ENCODE measurements around the gene B3GNT7. TPM values are rescaled to one million over a fixed set of nuclear protein-coding genes. Genes with fewer than 3 reads are reported as not detected.
"Not testable (repeated sequence)": the region's sequence is repeated elsewhere in the genome, so short reads cannot be mapped to it uniquely, and the experiment has no call there.

Gene B3GNT7
- polyA plus RNA-seq, 6 donors from 2014 or later, result 0.35 to 2.3 (median 1.2) TPM

DNA sequence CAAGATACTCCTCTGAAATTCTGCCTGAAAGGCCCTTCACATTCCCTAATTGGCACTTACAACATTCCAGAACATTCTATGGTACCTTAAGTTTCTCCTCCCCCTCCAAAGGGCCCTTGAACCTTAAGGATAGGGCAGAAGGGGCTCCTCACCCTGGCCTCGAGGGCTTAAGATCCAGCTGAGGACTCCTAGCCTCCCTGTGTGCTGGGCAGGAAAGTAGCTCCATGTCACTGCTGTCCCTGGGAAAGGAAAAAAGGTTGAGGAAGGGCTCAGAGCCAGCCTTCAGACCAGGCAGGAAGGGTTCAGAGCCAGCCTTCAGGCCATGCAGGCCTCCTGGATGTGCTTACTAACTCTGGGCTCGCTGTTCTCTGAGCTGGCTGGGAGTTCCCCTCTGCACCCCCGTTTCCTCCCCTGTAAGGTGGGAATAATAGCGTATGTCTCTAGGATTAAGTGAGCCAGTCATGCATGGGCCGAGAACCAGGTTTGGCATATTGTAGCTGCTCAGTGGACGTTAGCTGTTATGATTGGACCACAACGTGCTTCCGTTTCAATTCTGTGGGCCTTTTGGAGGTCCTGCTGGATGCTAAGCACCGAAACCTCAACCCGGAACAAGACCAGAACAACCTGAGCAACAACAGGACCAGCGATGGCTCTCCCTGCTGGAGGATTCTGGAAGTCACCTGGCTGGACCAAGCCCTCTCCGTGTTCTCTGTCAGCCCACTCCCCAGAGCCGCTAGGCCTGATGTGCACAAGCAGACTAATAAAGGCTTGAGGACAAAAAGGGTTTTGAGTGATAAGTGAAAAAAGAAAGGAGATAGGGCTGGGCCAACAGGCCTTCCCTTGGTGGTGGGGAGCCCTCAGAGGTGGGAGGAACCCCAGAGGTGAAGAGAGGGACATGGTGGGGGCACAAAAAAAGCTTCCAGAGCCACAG lies 1.0 kb upstream of the B3GNT7 start:
- peaks cover 51 to 66% (median 63%) of the 10 kb centered on the region in 3 donors for H3K4me1 Mint-ChIP-seq
- peak overlapping the region; percentile 100 for H3K27ac Mint-ChIP-seq
- H3K4me3 Mint-ChIP-seq, result peak overlapping the region; percentile 91 to 99 (median 96)
- H3K9me3 Mint-ChIP-seq, result no peaks in the 10 kb centered on the region
- DNase-seq, result peak; percentile 59
- no peaks in the 10 kb centered on the region for H3K27me3 Mint-ChIP-seq
- H3K36me3 Mint-ChIP-seq, result no peaks in the 10 kb centered on the region
- peak; percentile 55 to 62 for ATAC-seq (ENCODE audit: low read depth in 2 of 2)

DNA sequence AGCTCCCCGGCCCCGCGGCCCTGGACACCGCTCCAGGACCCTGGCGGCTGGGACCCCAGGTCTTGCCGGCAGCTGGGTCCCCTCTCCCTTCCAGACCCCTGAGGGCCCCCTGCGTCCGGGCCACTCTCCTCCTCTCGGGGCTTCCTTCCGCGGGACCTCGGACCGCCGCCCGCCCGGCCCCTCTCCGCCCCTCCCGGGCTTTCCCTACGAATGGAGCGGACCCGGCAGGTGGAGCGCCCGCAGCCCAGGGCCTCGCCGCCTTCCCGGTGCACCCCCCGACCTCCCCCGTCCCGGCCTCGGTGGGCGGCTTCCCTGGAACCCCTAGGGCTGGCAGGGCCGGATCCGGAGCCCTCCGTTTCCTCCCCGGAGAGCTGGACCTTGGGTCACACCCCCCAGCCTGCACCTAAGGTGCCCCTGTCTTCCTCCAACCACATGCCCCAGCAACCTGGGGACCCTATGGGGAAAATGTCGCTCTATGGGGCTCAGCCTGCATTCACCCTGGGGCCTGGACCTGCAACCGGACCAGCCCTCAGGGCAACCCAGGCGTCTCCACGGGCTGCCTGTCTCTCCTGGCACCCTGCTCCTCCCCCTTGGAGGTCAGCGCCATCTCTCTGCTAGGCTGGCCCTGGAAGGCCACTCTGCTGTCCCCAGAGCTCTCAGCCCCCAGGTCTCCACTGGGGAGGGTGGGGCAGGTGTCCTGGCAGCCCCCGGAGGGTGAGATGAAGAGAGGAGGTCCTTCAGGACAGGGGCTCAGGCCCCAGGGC lies 730 bp downstream of the B3GNT7 start:
- H3K4me3 Mint-ChIP-seq, result peak overlapping the region; percentile 84 to 99 (median 88)
- peak overlapping the region in 5 of 6 donors; percentile 28 to 97 (median 90) for H3K27ac Mint-ChIP-seq
- ATAC-seq (ENCODE audit: low read depth in 2 of 2) (no peak), DNase-seq (peak; percentile 8)
- peaks cover 47 to 66% (median 55%) of the 10 kb centered on the region in 3 donors for H3K4me1 Mint-ChIP-seq
- no peaks in the 10 kb centered on the region for H3K36me3 Mint-ChIP-seq
- H3K27me3 Mint-ChIP-seq, result no peaks in the 10 kb centered on the region
- no peaks in the 10 kb centered on the region for H3K9me3 Mint-ChIP-seq

GRCh38 chr2:231397011-231397927 lies 1.8 kb downstream of the B3GNT7 start:
- H3K27ac Mint-ChIP-seq, result peak overlapping the region in 5 of 6 donors; percentile 19 to 97 (median 81)
- H3K9me3 Mint-ChIP-seq, result no peaks in the 10 kb centered on the region
- H3K36me3 Mint-ChIP-seq, result peaks cover 0 to 4% of the 10 kb centered on the region in 2 donors
- H3K4me1 Mint-ChIP-seq, result peaks cover 37 to 55% (median 44%) of the 10 kb centered on the region in 3 donors
- DNase-seq, result no peak
- H3K27me3 Mint-ChIP-seq, result no peaks in the 10 kb centered on the region
- H3K4me3 Mint-ChIP-seq, result peak overlapping the region; percentile 75 to 99 (median 88)
- no peak for ATAC-seq (ENCODE audit: low read depth in 2 of 2)

DNA sequence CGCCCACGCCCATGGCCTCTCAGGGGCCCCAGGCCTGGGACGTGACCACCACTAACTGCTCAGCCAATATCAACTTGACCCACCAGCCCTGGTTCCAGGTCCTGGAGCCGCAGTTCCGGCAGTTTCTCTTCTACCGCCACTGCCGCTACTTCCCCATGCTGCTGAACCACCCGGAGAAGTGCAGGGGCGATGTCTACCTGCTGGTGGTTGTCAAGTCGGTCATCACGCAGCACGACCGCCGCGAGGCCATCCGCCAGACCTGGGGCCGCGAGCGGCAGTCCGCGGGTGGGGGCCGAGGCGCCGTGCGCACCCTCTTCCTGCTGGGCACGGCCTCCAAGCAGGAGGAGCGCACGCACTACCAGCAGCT lies 2.4 kb downstream of the B3GNT7 start:
- Mint-ChIP-seq H3K36me3 (peaks cover 0 to 4% of the 10 kb centered on the region in 2 donors), H3K27me3 (no peaks in the 10 kb centered on the region), H3K9me3 (no peaks in the 10 kb centered on the region), H3K4me1 (peaks cover 31 to 49% (median 38%) of the 10 kb centered on the region in 3 donors), H3K27ac (peak overlapping the region in 2 of 6 donors; percentile 18 to 92), H3K4me3 (peak overlapping the region in 4 of 8 donors; percentile 5 to 99 (median 78))
- ATAC-seq (ENCODE audit: low read depth in 2 of 2) (no peak), DNase-seq (no peak)

DNA sequence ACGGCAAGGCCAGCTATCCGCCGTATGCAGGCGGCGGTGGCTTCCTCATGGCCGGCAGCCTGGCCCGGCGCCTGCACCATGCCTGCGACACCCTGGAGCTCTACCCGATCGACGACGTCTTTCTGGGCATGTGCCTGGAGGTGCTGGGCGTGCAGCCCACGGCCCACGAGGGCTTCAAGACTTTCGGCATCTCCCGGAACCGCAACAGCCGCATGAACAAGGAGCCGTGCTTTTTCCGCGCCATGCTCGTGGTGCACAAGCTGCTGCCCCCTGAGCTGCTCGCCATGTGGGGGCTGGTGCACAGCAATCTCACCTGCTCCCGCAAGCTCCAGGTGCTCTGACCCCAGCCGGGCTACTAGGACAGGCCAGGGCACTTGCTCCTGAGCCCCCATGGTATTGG lies 3.1 kb downstream of the B3GNT7 start:
- peaks cover 24 to 42% (median 31%) of the 10 kb centered on the region in 3 donors for H3K4me1 Mint-ChIP-seq
- ATAC-seq (ENCODE audit: low read depth in 2 of 2), result no peak
- DNase-seq, result no peak
- H3K4me3 Mint-ChIP-seq, result peak overlapping the region in 1 of 8 donors; percentile 41
- H3K27ac Mint-ChIP-seq, result no peak overlapping the region
- H3K9me3 Mint-ChIP-seq, result no peaks in the 10 kb centered on the region
- no peaks in the 10 kb centered on the region for H3K27me3 Mint-ChIP-seq
- H3K36me3 Mint-ChIP-seq, result peaks cover 0 to 4% of the 10 kb centered on the region in 2 donors

- H3K4me1 Mint-ChIP-seq, result peaks cover 19 to 36% (median 27%) of the 10 kb centered on the region in 3 donors
- peak overlapping the region in 2 of 6 donors; percentile 33 to 38 for H3K27ac Mint-ChIP-seq
- DNase-seq (no peak), ATAC-seq (ENCODE audit: low read depth in 2 of 2) (no peak)
- no peak overlapping the region for H3K4me3 Mint-ChIP-seq
- H3K27me3 Mint-ChIP-seq, result no peaks in the 10 kb centered on the region
- no peaks in the 10 kb centered on the region for H3K9me3 Mint-ChIP-seq
- peaks cover 0 to 4% of the 10 kb centered on the region in 2 donors for H3K36me3 Mint-ChIP-seq
Observed at GRCh38 chr2:231399046-231399852, 3.7 kb downstream of the B3GNT7 start.

DNA sequence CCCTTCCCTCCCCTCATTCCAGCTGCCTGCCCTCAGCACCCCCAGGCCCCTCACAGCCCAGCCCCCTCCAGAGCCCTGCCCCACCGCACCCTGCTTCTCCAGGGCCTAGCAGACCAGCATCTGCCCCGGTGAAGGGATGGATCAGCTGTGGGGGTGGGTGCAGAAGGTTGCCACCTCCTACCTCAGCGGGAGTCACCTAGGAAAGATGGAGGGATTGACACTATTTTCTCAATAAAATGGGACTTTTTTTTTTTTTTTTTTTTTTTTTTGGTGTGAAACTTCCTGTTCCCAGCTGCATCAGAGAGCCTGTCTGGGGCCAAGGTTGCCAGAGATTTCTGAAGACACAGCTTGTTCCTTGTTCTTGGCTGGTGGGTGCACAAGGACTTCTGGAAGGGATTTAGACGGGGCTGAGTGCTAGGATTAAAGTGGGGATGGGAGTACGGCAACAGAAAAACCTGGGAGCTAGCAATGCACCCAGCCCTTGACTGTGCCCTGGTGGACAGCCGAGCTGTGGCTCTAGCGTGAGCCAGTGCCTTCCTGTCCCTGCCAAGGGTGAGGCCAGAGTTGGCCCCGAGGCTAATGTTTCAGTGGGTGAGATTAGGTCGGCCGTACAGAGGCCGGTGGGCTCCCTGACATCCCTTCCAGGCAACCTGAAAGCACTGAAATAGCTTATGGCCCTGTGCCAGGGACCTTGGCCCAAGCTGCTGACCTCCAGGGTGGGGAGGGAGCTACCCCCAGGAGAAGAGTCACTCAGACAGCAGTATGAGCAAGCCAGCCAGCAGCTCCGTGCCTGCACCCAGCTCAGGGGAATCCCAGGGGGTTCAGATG lies 4.6 kb downstream of the B3GNT7 start:
- no peaks in the 10 kb centered on the region for H3K27me3 Mint-ChIP-seq
- peak overlapping the region in 4 of 6 donors; percentile 38 to 94 (median 44) for H3K27ac Mint-ChIP-seq
- no peaks in the 10 kb centered on the region for H3K9me3 Mint-ChIP-seq
- ATAC-seq (ENCODE audit: low read depth in 2 of 2) (no peak), DNase-seq (no peak)
- peaks cover 13 to 29% (median 21%) of the 10 kb centered on the region in 3 donors for H3K4me1 Mint-ChIP-seq
- H3K4me3 Mint-ChIP-seq, result no peak overlapping the region
- H3K36me3 Mint-ChIP-seq, result peaks cover 0 to 4% of the 10 kb centered on the region in 2 donors

- not testable (repeated sequence) for H3K4me3 Mint-ChIP-seq; H3K9me3 Mint-ChIP-seq; H3K36me3 Mint-ChIP-seq; H3K27me3 Mint-ChIP-seq; DNase-seq; H3K27ac Mint-ChIP-seq; ATAC-seq (ENCODE audit: low read depth in 2 of 2)
- H3K4me1 Mint-ChIP-seq, result peaks cover 18 to 33% (median 27%) of the 10 kb centered on the region in 3 donors
Observed at GRCh38 chr2:231400681-231401080, 5.2 kb downstream of the B3GNT7 start.

DNA sequence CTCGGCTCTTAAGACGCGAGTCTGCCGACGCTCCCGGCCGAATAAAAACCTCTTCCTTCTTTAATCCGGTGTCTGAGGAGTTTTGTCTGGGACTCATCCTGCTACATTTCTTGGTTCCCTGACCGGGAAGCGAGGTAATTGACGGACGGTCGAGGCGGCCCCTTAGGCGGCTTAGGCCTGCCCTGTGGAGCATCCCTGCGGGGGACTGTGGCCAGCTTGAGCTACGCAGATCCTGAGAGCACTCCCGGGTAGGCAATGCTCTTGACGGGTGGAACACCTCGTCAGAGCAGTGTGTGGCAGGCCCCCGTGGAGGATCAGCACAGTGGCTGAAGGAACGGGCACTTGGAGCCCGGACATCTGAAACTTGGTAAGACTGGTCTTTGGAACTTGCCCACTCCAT lies 5.6 kb downstream of the B3GNT7 start:
- not testable (repeated sequence) for H3K9me3 Mint-ChIP-seq, H3K4me3 Mint-ChIP-seq, H3K27ac Mint-ChIP-seq

DNA sequence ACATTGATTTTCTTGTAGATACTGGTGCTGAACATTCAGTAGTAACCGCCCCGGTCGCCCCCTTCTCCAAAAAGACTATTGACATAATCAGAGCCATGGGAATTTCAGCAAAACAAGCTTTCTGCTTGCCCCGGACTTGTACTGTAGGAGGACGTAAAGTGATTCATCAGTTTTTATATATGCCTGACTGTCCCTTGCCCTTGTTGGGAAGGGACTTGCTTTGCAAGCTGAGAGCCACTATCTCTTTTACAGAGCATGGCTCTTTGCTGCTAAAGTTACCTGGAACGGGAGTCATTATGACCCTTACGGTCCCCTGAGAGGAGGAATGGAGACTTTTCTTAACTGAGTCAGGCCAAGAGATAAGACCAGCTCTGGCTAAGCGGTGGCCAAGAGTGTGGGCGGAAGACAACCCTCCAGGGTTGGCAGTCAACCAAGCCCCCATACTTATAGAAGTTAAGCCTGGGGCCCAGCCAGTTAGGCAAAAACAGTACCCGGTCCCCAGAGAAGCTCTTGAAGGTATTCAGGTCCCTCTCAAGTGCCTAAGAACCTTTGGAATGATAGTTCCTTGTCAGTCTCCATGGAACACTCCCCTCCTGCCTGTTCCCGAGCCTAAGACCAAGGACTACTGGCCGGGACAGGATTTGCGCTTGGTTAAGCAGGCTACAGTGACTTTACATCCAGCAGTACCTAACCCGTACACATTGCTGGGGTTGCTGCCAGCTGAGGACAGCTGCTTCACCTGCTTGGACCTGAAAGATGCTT lies 8.1 kb downstream of the B3GNT7 start:
- H3K36me3 Mint-ChIP-seq; ATAC-seq (ENCODE audit: low read depth in 2 of 2); DNase-seq; H3K9me3 Mint-ChIP-seq; H3K27me3 Mint-ChIP-seq: not testable (repeated sequence)
- peak overlapping the region in 2 of 6 donors; percentile 42 to 67 for H3K27ac Mint-ChIP-seq
- peaks cover 8 to 24% (median 20%) of the 10 kb centered on the region in 3 donors for H3K4me1 Mint-ChIP-seq
- H3K4me3 Mint-ChIP-seq, result peak overlapping the region in 1 of 8 donors; percentile 6

More for the DNA sequence above, 5.6 kb downstream of the B3GNT7 start:
- ATAC-seq (ENCODE audit: low read depth in 2 of 2); H3K36me3 Mint-ChIP-seq; DNase-seq; H3K27me3 Mint-ChIP-seq: not testable (repeated sequence)
- peaks cover 18 to 38% (median 31%) of the 10 kb centered on the region in 3 donors for H3K4me1 Mint-ChIP-seq

DNA sequence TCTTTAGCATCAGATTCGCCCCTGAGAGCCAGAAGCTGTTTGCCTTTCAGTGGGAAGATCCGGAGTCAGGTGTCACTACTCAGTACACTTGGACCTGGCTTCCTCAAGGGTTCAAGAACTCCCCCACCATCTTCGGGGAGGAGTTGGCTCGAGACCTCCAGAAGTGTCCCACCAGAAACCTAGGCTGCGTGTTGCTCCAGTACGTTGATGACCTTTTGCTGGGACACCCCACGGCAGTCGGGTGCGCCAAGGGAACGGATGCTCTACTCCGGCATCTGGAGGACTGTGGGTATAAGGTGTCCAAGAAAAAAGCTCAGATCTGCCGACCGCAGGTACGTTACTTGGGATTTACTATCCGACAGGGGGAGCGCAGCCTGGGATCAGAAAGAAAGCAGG lies 8.7 kb downstream of the B3GNT7 start:
- ATAC-seq (ENCODE audit: low read depth in 2 of 2); H3K36me3 Mint-ChIP-seq; DNase-seq; H3K9me3 Mint-ChIP-seq; H3K27me3 Mint-ChIP-seq; H3K4me3 Mint-ChIP-seq: not testable (repeated sequence)
- Mint-ChIP-seq H3K27ac (peak overlapping the region in 1 of 6 donors; percentile 28), H3K4me1 (peaks cover 8 to 21% (median 20%) of the 10 kb centered on the region in 3 donors)

Measured in naive B cell (primary cell).